Dermis microvascular lymphatic vessel endothelial cell (primary cell): ENCODE data around the gene CACNA1B. TPM values are rescaled to one million over a fixed set of nuclear protein-coding genes. Genes with fewer than 3 reads are reported as not detected.
A peak's percentile ranks its signal among the peaks of the same experiment; 100 is the strongest.
"Not testable (repeated sequence)": the region's sequence is repeated elsewhere in the genome, so short reads cannot be mapped to it uniquely, and the experiment has no call there.

Source experiments
- DNase-seq, 2 donors: peaks; one replicate each; pipeline versions ENCODE4 v3.0.0 to v3.0.0-alpha.2; 2010; ENCODE audit warnings: low read depth in 2 of 2
- total RNA-seq: library from RNA; depleted of rRNA; stranded (reverse); fragments of >200 nt; gene quantifications from 2 replicates; pipeline ENCODE4 v1.2.1, GENCODE V29; 2014

The CACNA1B gene
- total RNA-seq, 1 donor from 2014 or later = under 0.01 TPM

DNA sequence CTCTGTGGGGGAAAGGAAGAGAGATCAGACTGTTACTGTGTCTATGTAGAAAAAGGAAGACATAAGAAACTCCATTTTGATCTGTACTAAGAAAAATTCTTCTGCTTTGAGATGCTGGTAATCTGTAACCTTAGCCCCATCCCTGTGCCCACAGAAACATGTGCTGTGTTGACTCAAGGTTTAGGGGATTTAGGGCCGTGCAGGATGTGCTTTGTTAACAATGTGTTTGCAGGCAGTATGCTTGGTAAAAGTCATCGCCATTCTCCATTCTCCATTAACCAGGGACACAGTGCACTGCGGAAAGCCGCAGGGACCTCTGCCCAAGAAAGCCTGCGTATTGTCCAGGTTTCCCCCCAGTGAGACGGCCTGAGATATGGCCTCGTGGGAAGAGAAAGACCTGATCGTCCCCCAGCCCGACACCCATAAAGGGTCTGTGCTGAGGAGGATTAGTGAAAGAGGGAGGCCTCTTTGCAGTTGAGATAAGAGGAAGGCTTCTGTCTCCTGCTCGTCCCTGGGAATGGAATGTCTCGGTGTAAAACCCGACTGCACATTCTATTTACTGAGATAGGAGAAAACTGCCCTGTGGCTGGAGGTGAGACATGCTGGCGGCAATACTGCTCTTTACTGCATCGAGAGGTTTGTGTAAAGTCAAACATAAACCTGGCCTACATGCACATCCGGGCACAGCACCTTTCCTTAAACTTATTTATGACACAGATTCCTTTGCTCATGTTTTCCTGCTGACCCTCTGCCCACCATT, 255.5 kb downstream of the CACNA1B start:
- not testable (repeated sequence) for DNase-seq

DNA sequence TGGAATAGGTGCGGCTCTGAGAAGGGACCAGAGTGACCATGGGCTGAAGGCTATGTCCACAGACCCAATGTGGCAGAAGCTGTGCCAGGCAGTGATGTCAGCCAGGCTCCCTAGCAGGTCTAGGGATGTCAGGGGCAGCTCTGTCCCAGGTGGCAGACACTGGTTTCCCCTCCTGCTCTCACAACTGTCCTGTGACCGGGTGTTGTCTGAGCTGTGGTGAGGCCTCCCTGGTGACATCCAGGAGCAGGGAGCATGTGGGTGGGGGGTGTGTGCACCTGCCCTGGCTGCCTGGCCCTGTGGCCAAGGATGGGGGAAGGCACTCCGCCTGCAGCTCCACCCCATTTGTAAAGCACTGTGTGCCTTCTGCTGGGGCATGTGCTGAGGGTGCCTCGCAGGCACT, 257.0 kb downstream of the CACNA1B start:
- DNase-seq = not testable (repeated sequence)

DNA sequence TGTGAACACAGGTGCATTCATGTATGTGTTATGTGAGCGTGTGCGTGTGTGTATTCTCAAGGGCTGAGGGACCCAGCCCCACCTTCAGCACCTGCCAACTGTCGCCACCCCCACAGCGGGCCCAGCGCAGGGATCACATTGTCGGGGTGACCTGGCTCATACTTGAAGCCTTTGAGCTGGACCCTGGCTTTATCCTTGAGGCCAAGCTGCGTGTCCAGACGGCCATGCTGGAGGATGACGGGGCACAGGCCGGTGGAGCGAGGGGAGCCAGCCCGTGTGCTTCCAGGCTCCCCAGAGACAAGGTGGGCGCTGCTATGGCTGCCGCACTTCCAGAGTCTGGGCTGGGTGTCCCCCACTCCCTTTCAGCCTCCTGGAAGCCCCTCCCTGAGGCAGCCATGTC, 261.5 kb downstream of the CACNA1B start:
- DNase-seq = not testable (repeated sequence)

DNA sequence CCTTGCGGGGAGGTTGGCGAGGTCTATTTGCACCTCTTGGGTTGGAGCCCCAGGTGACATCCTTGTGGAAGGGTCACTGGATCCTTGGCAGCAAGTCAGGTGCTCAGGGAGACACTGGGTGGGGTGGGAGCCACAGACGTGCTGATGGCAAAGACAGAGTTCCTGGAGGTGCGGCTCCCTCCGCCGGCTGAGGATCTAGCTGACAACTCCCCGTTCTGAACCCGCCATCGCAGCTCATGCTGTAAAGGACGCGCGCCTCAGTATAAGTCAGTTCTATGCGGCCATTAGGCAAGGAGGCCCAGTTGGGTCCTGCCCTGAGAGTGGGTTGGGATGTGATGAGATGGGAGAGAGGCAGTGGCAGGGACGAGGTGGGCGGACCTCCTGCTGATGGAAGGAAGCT, 263.4 kb downstream of the CACNA1B start:
- not testable (repeated sequence) for DNase-seq

DNA sequence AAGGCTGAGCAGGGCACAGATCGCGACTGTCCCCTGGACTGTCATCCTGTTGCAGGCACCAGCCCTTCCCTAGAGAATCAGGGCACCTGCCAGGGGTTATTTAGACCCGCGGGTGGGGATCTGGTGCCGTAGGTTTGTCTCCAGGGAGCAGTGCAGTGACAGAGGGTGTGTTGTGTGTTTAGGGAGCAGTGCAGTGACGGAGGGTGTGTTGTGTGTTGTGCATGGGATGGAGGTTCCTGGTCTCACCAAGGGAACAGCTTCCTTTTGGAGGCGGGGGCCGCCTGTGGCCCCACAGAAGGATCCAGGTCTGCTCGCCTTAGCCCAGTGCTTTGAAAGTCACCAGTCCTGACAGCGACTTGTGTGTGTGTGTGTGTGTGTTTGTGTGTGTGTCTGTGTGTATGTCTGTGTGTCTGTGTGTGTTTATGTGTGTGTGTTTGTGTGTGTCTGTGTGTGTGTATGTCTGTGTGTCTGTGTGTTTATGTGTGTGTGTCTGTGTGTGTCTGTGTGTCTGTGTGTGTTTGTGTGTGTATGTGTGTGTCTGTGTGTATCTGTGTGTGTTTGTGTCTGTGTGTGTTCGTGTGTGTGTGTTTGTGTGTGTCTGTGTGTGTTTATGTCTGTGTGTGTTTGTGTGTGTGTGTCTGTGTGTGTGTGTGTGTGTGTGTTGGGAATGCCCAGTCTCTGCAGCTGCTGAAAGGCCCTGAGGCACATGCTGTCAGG, 265.1 kb downstream of the CACNA1B start:
- DNase-seq = not testable (repeated sequence)

DNA sequence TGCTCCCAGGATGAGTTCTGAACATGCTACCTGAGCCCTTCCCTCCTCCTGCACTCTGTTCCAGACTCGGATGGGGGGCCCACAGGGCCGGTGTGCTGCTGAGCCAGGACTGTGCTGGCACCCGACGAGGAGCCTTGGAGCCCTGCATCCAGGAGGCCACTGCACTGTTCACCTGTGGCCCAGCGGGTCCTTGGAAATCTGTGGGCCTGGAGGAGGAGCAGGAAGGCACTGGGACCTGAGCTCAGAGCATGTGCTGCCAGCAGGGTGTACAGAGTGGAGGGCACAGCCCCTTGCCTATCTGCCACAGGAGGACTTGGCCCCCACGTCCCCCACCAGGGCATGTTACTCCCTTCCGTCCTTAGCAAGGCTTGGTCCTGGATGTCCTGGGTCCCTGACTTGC, 265.9 kb downstream of the CACNA1B start:
- not testable (repeated sequence) for DNase-seq

DNA sequence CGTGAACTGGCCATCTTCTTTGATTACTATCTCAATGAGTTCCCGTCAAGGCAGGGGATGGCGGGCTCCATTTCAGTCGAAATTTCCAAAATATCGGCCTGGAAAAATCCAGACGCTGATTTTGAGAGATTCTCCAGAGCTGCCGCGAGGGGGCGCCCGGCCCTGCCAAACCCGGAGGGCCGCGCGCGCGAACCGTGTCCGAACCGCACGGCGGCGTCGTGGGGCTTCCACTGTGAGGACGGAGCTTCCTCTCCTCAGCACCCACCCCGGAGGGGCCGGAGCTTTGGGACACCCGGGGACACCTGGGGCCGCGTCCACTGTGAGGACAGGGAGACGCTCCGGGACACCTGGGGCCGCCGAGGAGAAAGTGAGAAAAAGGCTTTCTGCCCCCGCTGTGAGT, 270.0 kb downstream of the CACNA1B start:
- peak in 1 of 2 donors; percentile 45 for DNase-seq

DNA sequence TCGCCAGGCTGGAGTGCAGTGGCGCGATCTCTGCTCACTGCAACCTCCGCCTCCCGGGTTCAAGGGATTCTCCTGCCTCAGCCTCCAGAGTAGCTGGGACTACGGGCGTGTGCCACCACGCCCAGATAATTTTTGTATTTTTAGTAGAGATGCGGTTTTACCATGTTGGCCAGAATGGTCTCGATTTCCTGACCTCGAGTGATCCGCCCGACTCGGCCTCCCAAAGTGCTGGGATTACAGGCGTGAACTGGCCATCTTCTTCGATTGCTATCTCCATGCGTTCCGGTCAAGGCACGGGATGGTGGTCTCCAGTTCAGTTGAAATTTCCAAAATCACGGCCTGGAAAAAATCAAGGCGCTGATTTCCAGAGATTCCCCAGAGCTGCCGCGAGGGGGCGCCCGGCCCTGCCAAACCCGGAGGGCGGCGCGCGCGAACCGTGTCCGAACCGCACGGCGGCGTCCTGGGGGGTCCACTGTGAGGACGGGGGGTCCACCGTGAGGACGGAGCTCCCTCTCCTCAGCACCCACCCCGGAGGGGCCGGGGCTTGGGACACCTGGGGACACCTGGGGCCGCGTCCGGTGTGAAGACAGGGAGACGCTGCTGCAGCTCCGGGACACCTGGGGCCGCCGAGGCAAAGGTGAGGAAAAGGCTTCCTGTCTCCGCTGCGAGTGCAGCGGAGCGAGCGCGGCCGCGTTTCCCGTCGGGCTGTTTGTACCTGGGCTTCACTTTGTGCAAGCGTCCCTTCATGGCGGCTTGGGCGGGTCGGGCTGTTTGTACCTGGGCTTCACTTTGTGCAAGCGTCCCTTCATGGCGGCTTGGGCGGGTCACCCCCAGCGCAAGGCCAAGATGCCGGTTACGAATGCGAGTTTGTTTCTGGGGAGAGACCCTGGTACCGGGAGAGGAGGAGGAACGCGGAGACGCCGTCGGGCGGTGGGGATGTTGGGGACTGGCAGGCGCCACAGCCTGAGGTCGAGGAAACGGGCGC, 272.4 kb downstream of the CACNA1B start:
- not testable (repeated sequence) for DNase-seq

DNA sequence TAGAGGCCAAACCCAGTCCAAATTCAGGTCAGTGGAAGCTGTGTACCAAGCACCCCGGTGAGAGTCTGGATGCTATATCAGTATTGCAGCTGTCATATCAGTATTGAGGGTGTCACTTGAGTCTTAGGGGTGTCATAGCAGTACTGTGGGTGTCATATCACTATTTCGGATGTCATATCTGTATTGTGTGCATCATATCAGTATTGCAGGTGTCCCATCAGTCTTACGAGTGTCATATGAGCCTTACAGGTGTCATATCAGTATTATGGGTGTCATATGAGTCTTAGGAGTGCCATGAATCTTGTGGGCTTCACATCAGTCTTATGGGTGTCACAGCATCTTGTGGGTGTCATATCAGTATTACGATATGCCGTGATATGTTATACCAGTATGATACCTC, 278.2 kb downstream of the CACNA1B start:
- not testable (repeated sequence) for DNase-seq

DNA sequence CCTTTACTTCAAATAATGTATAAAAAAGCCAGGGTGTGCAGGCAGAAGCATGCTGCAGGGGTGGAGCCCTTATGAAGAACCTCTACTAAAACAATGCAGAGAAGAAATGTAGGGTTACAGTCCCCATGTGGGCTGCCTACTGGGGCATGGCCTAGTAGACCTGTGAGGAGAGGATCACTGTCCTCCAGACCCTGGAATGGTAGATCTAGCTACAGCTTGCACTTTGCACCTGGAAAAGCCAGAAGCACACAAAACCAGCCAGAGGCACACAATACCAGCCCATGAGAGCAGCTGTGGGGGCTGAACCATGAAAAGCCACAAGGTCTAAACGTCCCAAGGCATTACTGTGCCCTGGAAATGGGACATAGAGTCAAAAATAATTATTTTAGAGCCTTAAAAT, 289.2 kb downstream of the CACNA1B start:
- not testable (repeated sequence) for DNase-seq
